WTC11 (cell line): Measurements from ENCODE around the gene CFAP57. TPM values are rescaled to one million over a fixed set of nuclear protein-coding genes. Genes with fewer than 3 reads are reported as not detected.

ENCODE experiments used
- ATAC-seq: fragments of 200-7000 bp; cut with Tn5 transposase; 2 replicates; pipeline ENCODE4 v1.10.0; 2021; ENCODE audit warnings: mild to moderate bottlenecking, moderate library complexity
- CTCF ChIA-PET: fragments of 300-600 bp; sonication (Branson Sonifier 250); formaldehyde crosslinking; loops from one replicate; lab custom pipeline; 2021; ENCODE audit warnings: antibody characterized with exemption; lab: Charles Lee
- POLR2A ChIA-PET: fragments of 350-600 bp; sonication (Branson Sonifier 250); formaldehyde crosslinking; loops from one replicate; lab custom pipeline; 2021; ENCODE audit warnings: antibody characterized with exemption; lab: Charles Lee
- DNase-seq: peaks from one replicate; pipeline ENCODE4 v3.0.0; 2021; ENCODE audit warnings: low spot score
- H3K27ac Mint-ChIP-seq: 2 replicates; pipeline ENCODE4 v1.8.0; 2021; ENCODE audit warnings: mixed read lengths
- H3K27me3 Mint-ChIP-seq: 2 replicates; pipeline ENCODE4 v1.8.0; 2021; ENCODE audit warnings: low read depth, mild to moderate bottlenecking, moderate library complexity, mixed read lengths
- H3K36me3 Mint-ChIP-seq: 2 replicates; pipeline ENCODE4 v1.8.0; 2021; ENCODE audit warnings: mixed read lengths
- H3K4me1 Mint-ChIP-seq: 2 replicates; pipeline ENCODE4 v1.8.0; 2022; ENCODE audit warnings: mixed read lengths
- H3K4me3 Mint-ChIP-seq: 2 replicates; pipeline ENCODE4 v1.8.0; 2021; ENCODE audit warnings: mild to moderate bottlenecking, moderate library complexity, mixed read lengths
- H3K9me3 Mint-ChIP-seq: 2 replicates; pipeline ENCODE4 v1.8.0; 2021; ENCODE audit warnings: mixed read lengths
- ATF3 ChIP-seq: sonication (generic); formaldehyde crosslinking; conservative IDR thresholded peaks from 2 replicates; pipeline ENCODE4 v1.8.1; 2022; ENCODE audit warnings: mild to moderate bottlenecking, missing genetic modification reagents
- ATF6 ChIP-seq: sonication (generic); formaldehyde crosslinking; IDR thresholded peaks from 2 replicates; pipeline ENCODE4 v1.8.1; 2023; ENCODE audit warnings: mild to moderate bottlenecking, missing genetic modification reagents
- CBFB ChIP-seq: sonication (generic); formaldehyde crosslinking; IDR thresholded peaks from 2 replicates; pipeline ENCODE4 v1.8.1; 2022; ENCODE audit warnings: mild to moderate bottlenecking, low read depth, missing genetic modification reagents
- CTCF ChIP-seq: fragments of 200-600 bp; IDR thresholded peaks from 2 replicates; pipeline ENCODE4 v1.8.0; 2022; ENCODE audit warnings: antibody characterized with exemption
- FOXK1 ChIP-seq: sonication (generic); formaldehyde crosslinking; IDR thresholded peaks from 2 replicates; pipeline ENCODE4 v1.8.0; 2022; ENCODE audit warnings: mild to moderate bottlenecking, moderate library complexity, missing genetic modification reagents
- GABPB1 ChIP-seq: sonication (generic); formaldehyde crosslinking; IDR thresholded peaks from 2 replicates; pipeline ENCODE4 v1.8.1; 2023; ENCODE audit warnings: mild to moderate bottlenecking, missing genetic modification reagents
- GRHL2 ChIP-seq: fragments of 250-450 bp; sonication (Bioruptor Pico); IDR thresholded peaks from 2 replicates; pipeline ENCODE4 v1.8.0; 2022; ENCODE audit warnings: mild to moderate bottlenecking, moderate library complexity; ENCODE audit not compliant: insufficient replicate concordance, severe bottlenecking
- HMGXB4 ChIP-seq: sonication (generic); formaldehyde crosslinking; IDR thresholded peaks from 2 replicates; pipeline ENCODE4 v1.8.1; 2023; ENCODE audit warnings: mild to moderate bottlenecking, moderate library complexity, missing genetic modification reagents
- NR1H2 ChIP-seq: sonication (generic); formaldehyde crosslinking; IDR thresholded peaks from 2 replicates; pipeline ENCODE4 v1.9.0; 2021; ENCODE audit warnings: mild to moderate bottlenecking, moderate library complexity, missing genetic modification reagents
- OVOL2 ChIP-seq: fragments of 250-450 bp; sonication (Bioruptor Pico); IDR thresholded peaks from 2 replicates; pipeline ENCODE4 v1.9.0; 2021; ENCODE audit warnings: mild to moderate bottlenecking, borderline replicate concordance
- TEAD4 ChIP-seq: sonication (generic); formaldehyde crosslinking; IDR thresholded peaks from 2 replicates; pipeline ENCODE4 v1.8.0; 2022; ENCODE audit warnings: mild to moderate bottlenecking, missing genetic modification reagents
- ZBTB21 ChIP-seq: sonication (generic); formaldehyde crosslinking; IDR thresholded peaks from 2 replicates; pipeline ENCODE4 v1.8.1; 2023; ENCODE audit warnings: mild to moderate bottlenecking, missing genetic modification reagents, borderline replicate concordance
- total RNA-seq: library from RNA; stranded (reverse); gene quantifications from 3 replicates; pipeline ENCODE4 v1.2.3, GENCODE V29; 2021
- TF ChIP-seq, protein P1 (sequence below): sonication (generic); formaldehyde crosslinking; IDR thresholded peaks from 2 replicates; pipeline ENCODE4 v1.8.1; 2022; ENCODE audit warnings: low read depth, mild to moderate bottlenecking, moderate library complexity, missing genetic modification reagents, borderline replicate concordance
- TF ChIP-seq, protein P2 (sequence below): sonication (generic); formaldehyde crosslinking; IDR thresholded peaks from 2 replicates; pipeline ENCODE4 v1.8.0; 2023; ENCODE audit warnings: missing genetic modification reagents
- TF ChIP-seq, protein P3 (sequence below): sonication (generic); formaldehyde crosslinking; IDR thresholded peaks from 2 replicates; pipeline ENCODE4 v1.8.0; 2022; ENCODE audit warnings: mild to moderate bottlenecking, missing genetic modification reagents
- TF ChIP-seq, protein P4 (sequence below): sonication (generic); formaldehyde crosslinking; IDR thresholded peaks from 2 replicates; pipeline ENCODE4 v1.8.1; 2023; ENCODE audit warnings: mild to moderate bottlenecking, missing genetic modification reagents

The CFAP57 gene
- total RNA-seq, 1 experiment from 2014 or later, result 0.42 TPM

DNA sequence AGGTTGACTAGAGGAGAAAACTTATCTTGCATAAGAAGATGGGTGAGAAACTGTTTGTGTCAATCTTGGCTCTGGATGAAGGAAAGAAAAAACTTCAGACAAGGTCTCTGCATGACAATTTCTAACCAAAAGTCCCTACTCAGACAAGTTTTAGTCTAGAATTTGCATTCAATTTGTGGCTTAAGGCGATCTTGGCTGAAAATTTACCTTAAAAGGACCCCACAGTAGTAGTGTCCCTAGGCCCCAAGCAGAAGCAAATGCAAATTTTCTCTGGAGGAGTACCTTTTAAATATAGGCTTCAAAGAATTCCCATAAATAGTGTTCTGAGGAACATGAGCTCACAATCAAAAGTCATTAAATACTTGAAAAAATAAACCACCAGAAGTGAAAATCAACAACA is 80.1 kb downstream of the CFAP57 start:
- peaks cover 26% of the 10 kb centered on the region for H3K36me3 Mint-ChIP-seq
- ChIA-PET POLR2A (no interaction called here), CTCF (no interaction called here)
- peaks cover 54% of the 10 kb centered on the region for H3K9me3 Mint-ChIP-seq
- ATAC-seq (no peak), DNase-seq (no peak)
- no peak overlapping the region for H3K4me3 Mint-ChIP-seq
- no peak overlapping the region for H3K27ac Mint-ChIP-seq
- peaks cover 54% of the 10 kb centered on the region for H3K27me3 Mint-ChIP-seq
- TF ChIP-seq CBFB (CRISPR knock-in tag), result no peak
- TF ChIP-seq, protein P1, sequence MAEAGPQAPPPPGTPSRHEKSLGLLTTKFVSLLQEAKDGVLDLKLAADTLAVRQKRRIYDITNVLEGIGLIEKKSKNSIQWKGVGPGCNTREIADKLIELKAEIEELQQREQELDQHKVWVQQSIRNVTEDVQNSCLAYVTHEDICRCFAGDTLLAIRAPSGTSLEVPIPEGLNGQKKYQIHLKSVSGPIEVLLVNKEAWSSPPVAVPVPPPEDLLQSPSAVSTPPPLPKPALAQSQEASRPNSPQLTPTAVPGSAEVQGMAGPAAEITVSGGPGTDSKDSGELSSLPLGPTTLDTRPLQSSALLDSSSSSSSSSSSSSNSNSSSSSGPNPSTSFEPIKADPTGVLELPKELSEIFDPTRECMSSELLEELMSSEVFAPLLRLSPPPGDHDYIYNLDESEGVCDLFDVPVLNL (CRISPR knock-in tag), result no peak
- H3K4me1 Mint-ChIP-seq, result no peaks in the 10 kb centered on the region

DNA sequence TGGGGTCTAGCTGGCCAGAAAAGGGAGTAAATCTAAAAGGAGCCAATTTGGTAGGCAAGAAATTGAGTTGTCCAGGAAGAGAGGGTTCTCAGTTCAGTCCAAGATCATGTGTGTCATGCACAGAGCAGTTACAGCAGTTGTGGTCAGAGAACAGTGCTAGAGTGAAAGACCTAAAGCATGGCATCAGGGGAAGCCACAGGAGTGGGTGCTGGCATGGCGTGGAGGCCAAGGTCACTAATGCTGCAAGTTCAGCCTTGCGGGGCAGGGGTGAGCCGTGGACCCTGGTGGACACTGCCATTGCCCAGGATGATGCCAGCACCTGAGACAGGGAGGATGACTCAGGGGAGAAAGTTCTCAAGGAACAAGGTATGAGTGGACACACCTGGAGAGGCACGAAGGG is 81.0 kb downstream of the CFAP57 start:
- Mint-ChIP-seq H3K4me3 (no peak overlapping the region), H3K4me1 (no peaks in the 10 kb centered on the region), H3K27me3 (peaks cover 58% of the 10 kb centered on the region), H3K9me3 (peaks cover 55% of the 10 kb centered on the region), H3K36me3 (peaks cover 24% of the 10 kb centered on the region), H3K27ac (no peak overlapping the region; the same call in 1 of the 2 replicates)
- ChIA-PET POLR2A (no interaction called here), CTCF (no interaction called here)
- TF ChIP-seq, protein P2, sequence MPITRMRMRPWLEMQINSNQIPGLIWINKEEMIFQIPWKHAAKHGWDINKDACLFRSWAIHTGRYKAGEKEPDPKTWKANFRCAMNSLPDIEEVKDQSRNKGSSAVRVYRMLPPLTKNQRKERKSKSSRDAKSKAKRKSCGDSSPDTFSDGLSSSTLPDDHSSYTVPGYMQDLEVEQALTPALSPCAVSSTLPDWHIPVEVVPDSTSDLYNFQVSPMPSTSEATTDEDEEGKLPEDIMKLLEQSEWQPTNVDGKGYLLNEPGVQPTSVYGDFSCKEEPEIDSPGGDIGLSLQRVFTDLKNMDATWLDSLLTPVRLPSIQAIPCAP, result no peak
- TF ChIP-seq, protein P3, sequence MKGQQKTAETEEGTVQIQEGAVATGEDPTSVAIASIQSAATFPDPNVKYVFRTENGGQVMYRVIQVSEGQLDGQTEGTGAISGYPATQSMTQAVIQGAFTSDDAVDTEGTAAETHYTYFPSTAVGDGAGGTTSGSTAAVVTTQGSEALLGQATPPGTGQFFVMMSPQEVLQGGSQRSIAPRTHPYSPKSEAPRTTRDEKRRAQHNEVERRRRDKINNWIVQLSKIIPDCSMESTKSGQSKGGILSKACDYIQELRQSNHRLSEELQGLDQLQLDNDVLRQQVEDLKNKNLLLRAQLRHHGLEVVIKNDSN (CRISPR knock-in tag), result no peak
- TF ChIP-seq ATF6, result no peak
- TF ChIP-seq GABPB1 (CRISPR knock-in tag), result no peak
- no peak for TF ChIP-seq FOXK1 (CRISPR knock-in tag)
- no peak for TF ChIP-seq ATF3 (CRISPR knock-in tag)
- no peak for TF ChIP-seq ZBTB21 (CRISPR knock-in tag)
- no peak for TF ChIP-seq NR1H2
- TF ChIP-seq CTCF, result no peak
- no peak for TF ChIP-seq OVOL2 (CRISPR knock-in tag)
- TF ChIP-seq GRHL2 (CRISPR knock-in tag), result no peak
- no peak for TF ChIP-seq HMGXB4
- TF ChIP-seq, protein P4, sequence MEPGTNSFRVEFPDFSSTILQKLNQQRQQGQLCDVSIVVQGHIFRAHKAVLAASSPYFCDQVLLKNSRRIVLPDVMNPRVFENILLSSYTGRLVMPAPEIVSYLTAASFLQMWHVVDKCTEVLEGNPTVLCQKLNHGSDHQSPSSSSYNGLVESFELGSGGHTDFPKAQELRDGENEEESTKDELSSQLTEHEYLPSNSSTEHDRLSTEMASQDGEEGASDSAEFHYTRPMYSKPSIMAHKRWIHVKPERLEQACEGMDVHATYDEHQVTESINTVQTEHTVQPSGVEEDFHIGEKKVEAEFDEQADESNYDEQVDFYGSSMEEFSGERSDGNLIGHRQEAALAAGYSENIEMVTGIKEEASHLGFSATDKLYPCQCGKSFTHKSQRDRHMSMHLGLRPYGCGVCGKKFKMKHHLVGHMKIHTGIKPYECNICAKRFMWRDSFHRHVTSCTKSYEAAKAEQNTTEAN (CRISPR knock-in tag), result no peak
- no peak for TF ChIP-seq TEAD4 (CRISPR knock-in tag)
- ATAC-seq, result no peak
- no peak for DNase-seq
